ENCODE measurements around the gene FOLH1. TPM values are rescaled to one million over a fixed set of nuclear protein-coding genes. Genes with fewer than 3 reads are reported as not detected.
"Not testable (repeated sequence)": the region's sequence is repeated elsewhere in the genome, so short reads cannot be mapped to it uniquely, and the experiment has no call there.

The FOLH1 gene
- total RNA-seq, 1 donor from 2014 or later, result 6.1 TPM

- DNase-seq, result peak; percentile 7
These were observed 30.5 kb downstream of the FOLH1 start for GRCh38 chr11:49177936-49178335.

- DNase-seq, result not testable (repeated sequence)
These were observed 33.0 kb downstream of the FOLH1 start for GRCh38 chr11:49175378-49175777.

GRCh38 chr11:49174691-49175366 lies 33.6 kb downstream of the FOLH1 start:
- DNase-seq, result not testable (repeated sequence)

GRCh38 chr11:49171613-49172012 lies 36.8 kb downstream of the FOLH1 start:
- DNase-seq, result not testable (repeated sequence)

GRCh38 chr11:49169579-49169978 lies 38.8 kb downstream of the FOLH1 start:
- not testable (repeated sequence) for DNase-seq

- DNase-seq, result not testable (repeated sequence)
These were observed 39.4 kb downstream of the FOLH1 start for GRCh38 chr11:49168992-49169391.

GRCh38 chr11:49151211-49151610 lies 57.2 kb downstream of the FOLH1 start:
- no peak for DNase-seq

GRCh38 chr11:49102356-49102755 lies 106.0 kb downstream of the FOLH1 start:
- not testable (repeated sequence) for DNase-seq

Other genes starting within 250 kb of the FOLH1 start
- not detected for gene TRIM51G, start 224.7 kb downstream of the FOLH1 start, total RNA-seq
- not detected for gene TRIM49B, start 179.8 kb downstream of the FOLH1 start, total RNA-seq
- gene TRIM64C, start 149.5 kb downstream of the FOLH1 start, total RNA-seq, result not detected

Data from tongue (tissue), 2 donors.